SW 1271 (cell line): ENCODE results near the gene ERI2.
A peak's percentile ranks its signal among the peaks of the same experiment; 100 is the strongest.
"Not testable (repeated sequence)": the region's sequence is repeated elsewhere in the genome, so short reads cannot be mapped to it uniquely, and the experiment has no call there.

Experiments used
- DNase-seq, 2 experiments: peaks; one replicate each; lab custom pipeline; 2025; lab: John Stamatoyannopoulos, UW

The ERI2 gene

GRCh38 chr16:20818929-20819585, 12.8 kb upstream of the ERI2 start:
- DNase-seq = no peak

DNA sequence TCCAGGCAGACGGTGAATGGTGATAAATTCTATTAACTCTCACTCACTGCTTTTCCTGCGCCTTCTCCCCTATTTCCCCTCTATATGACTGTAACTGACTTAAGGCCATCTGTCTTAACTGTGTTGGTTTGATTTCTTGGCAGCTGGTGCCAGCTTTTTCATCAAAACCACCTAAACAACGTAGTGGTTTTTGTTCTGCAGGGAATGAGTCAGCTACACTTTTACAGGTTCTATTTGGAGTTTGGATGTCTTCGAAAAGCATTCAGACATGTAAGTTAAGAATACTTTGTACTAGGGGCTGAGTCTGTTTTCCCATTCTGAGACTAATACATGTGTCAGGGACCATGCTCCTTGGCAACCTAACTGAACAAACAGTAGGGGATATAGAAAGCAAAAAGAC, 8.5 kb upstream of the ERI2 start:
- DNase-seq = no peak

GRCh38 chr16:20812510-20812909, 6.2 kb upstream of the ERI2 start:
- no peak for DNase-seq

GRCh38 chr16:20811889-20812439, 5.7 kb upstream of the ERI2 start:
- DNase-seq = no peak

- DNase-seq = no peak
These were observed 1.6 kb upstream of the ERI2 start for GRCh38 chr16:20807862-20808261.

DNA sequence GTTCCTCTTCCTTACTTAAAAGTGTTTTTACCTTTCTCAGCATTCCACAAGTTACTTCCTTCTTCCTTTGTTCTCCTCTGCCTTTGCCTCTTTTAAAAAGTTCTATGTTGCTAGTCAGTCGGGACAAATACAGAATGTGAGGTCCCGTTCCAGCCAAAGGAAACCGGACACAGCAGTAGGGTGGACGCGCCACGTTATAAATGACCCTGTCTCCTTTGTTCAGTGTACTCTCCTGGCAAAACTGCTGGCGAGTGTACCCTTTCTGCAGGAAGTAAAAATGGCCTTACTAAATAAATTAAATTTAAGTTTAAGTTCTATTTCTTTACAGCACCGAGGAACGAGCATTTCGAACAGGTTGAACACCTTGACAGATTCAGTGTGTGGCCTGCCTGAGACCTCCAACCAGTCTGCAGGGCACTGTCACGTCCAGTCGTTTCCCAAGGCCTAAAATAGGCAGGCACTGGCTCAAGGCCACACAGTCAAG, 546 bp downstream of the ERI2 start:
- not testable (repeated sequence) for DNase-seq

DNA sequence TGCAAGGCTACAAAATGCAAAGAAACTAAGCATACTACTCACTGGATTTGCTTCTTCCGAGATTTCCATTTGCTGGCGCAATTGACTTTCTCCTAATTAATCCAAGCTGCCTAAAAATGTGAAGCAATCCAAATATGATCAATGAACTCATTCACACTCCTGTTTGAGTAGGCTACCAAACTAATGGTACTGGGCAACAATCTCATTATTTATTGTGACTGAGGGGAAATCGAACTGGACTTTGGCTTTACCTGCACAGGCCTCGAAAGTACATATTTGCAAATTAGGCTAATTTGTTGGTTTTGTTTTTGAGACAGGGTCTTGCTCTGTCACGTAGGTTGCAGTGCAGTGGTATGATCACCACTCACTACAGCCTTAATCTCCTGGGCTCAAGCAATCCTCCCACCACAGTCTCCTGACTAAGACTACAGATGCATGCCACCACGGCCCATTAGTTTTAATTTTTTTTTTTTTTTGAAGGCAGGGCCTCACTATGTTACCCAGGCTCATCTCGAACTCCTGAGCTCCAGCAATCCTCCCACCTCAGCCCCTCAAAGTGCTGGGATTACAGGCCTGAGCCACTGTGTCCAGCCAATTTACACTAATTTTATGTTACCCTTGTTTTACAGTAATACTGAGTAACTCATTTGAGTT, 2.6 kb downstream of the ERI2 start:
- no peak for DNase-seq

- DNase-seq = no peak
These were observed 3.1 kb downstream of the ERI2 start for GRCh38 chr16:20803192-20803560.

DNA sequence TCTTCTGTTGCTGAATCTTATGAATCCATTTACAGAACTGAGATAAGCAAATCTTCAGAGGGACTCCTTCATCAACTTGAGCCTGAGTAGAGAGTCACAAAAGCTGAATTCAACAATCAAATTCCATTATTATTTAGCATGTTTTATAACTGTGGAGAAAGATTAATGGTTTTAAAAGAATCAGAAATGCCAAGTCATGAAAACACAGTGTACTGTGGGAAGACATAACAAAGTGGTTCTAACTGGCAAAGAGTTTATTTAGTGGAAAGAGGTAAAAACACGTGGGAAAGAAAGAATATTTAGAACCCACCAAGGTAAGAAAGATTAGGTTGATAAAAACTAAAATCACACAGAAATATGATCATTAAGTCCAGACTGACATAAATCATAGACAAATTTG, 5.0 kb downstream of the ERI2 start:
- no peak for DNase-seq

DNA sequence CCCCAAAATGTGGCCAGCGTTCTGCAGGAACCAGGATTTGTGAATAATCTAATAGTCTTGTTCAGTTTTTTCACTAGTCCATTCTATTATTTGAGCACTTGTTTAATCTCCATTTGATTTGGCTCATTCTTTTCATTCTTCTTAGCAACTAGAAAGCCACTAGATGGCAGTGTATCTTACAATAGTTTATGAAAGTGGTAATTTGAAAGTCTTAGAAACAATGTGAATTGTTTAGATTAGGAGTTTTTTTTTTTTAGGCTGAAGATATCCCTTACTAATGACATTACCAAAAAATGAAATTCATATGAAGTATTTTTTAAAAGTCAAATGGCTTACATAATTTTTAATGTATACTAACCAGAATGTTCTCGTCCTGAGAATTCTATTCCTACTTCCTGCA, 6.7 kb downstream of the ERI2 start:
- peak in 1 of 2 experiments; percentile 38 for DNase-seq

GRCh38 chr16:20798364-20798763, 7.9 kb downstream of the ERI2 start:
- DNase-seq = no peak

GRCh38 chr16:20791923-20792612, 14.2 kb downstream of the ERI2 start:
- DNase-seq = no peak

GRCh38 chr16:20789130-20789529, 17.1 kb downstream of the ERI2 start:
- no peak for DNase-seq

DNA sequence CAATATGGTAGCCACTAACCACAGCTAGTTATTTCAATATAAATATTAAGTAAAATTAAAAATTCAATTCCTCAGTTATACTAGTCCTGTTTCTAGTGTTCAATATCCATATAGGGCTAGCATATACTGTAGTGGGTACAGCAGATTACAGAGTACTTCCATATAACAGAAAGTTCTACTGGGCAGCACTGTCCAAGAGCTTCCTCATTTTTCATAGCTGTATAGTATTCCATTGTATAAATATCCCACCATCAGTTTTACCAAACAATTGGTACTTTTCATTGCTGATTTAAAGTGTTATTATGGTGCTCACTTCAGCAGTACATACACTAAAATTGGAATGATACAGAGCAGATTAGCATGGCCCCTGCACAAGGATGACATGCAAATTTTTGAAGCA, 22.1 kb downstream of the ERI2 start:
- DNase-seq = no peak

GRCh38 chr16:20782470-20782869, 23.8 kb downstream of the ERI2 start:
- no peak for DNase-seq

DNA sequence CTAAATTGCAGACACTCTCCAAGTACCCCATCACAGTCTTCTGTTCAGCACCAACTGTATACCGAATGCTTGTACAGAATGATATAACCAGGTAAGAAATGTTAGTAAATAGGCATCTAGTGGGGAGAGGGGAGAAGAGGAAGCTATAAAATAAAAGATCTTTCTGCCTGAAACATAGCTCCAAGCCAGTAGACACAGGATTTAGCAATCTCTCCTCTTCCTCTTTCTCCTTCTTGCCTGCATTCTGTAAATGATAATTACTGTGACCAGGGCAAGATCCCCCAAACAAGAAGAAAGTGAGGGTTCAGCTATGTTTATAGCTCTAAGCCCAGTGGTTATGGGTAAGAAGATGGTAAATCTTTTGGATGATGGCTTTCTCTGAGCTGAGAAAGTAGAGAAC, 24.6 kb downstream of the ERI2 start:
- no peak for DNase-seq

GRCh38 chr16:20774703-20775362, 31.4 kb downstream of the ERI2 start:
- DNase-seq = peak in 1 of 2 experiments; percentile 25

GRCh38 chr16:20773679-20774078, 32.6 kb downstream of the ERI2 start:
- no peak for DNase-seq

GRCh38 chr16:20768818-20769217, 37.5 kb downstream of the ERI2 start:
- no peak for DNase-seq

GRCh38 chr16:20768121-20768520, 38.2 kb downstream of the ERI2 start:
- no peak for DNase-seq

- DNase-seq = no peak
These were observed 38.7 kb downstream of the ERI2 start for GRCh38 chr16:20767577-20767976.

- DNase-seq = no peak
These were observed 40.0 kb downstream of the ERI2 start for GRCh38 chr16:20766294-20766693.
